Measurements from ENCODE around the gene MARCHF3.

MARCHF3 gene

DNA sequence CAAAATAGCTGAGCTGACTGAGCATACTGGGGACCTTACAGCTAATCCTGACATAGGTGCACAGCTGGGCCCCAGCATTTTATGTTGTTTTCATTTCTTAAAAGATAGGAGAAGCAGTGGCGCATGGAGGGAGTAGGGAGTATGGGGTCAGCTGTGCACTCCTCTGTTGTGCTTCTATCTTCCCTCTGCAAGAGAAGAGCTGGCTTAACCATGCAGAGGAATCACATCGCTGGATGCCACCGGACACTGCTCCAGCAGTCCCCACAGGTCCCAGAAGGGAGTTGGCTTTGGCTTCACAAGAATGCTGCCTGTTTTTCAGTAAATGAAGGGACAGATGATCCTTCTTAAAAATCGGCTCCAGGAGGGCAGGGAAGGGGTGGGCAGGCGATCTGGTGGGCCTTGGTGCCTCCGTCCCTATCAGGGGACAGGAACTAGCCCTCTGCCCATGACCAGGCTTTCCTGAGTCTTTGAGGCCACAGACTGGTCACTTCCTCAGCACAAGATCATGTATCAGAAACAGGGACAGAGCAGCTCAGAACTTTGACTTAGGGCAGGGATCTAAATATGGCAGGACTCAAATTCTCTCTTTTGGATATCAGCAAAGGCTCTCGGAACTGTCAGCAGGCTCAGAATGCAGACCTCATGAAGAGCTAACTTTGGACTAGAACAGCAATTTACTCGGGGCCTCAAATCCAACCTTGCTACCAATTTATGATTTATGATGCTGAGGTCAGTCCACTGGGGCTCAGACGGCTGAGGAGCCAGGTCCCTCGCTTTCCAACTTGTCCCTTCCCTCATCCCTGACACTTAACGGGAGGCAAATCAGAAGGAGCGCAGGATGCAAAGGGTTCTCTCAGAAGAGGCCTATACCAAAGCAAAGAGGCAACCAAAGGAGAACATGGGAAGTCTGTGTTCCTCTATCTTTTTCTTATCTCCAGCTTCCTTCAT is 47.2 kb downstream of the MARCHF3 start:
- no peak for DNase-seq (ENCODE audit: low read depth)

DNA sequence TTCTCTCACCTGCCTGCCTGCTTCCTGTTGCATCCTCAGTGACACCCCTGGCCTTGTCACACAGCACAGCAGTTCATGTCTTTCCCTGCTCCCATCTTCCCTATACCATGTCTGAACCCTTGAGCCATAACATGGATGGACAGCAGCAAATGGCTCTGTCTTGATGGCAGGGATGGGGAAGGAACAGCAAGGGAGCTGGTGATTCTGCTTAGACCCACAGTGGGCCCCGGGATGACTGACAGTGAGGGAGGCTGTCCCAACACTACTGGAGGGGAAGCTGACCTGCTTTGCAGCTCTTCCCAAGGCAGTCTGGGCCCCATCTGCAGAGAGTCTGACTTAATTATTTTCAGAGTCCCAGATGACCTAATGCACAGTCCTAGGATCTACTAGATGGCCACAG is 48.2 kb downstream of the MARCHF3 start:
- no peak for DNase-seq (ENCODE audit: low read depth)

DNA sequence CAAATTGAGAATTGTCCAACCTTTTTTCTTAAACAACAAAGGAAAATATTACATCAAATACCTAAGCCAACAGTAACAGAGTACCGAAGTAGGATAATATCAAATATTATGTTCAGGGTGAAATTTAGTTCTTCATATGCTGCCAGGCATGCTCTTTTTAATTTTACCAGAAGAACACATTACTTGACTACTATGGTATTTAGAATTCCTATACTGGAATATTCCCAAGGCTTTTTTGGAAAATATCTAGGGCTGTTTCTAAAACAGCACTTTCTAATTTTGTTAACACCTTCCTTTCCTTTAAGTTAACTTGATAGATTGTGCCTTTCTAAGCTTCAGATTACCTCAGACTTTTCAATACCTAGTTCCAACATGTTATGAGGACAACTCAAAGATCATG is 48.7 kb downstream of the MARCHF3 start:
- no peak for DNase-seq (ENCODE audit: low read depth)

DNA sequence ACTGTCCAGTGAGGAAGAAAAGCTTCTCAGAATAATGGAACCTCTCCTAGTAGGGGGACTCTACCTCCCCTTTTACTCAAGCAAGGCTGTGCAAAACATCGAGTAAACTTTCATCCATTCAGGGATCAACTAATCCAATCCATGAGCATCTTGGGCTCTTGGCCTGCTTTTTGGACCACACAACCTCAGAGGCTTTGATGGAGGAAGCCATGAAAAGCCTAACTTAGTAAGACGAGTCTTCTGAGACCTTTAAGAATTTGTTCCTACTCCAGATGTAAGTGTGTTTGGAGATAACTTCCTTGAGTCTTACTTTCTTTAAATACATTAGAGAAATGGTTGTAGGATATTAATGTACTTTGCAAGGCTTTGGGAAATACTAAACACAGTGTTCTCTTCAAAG is 49.1 kb downstream of the MARCHF3 start:
- no peak for DNase-seq (ENCODE audit: low read depth)

DNA sequence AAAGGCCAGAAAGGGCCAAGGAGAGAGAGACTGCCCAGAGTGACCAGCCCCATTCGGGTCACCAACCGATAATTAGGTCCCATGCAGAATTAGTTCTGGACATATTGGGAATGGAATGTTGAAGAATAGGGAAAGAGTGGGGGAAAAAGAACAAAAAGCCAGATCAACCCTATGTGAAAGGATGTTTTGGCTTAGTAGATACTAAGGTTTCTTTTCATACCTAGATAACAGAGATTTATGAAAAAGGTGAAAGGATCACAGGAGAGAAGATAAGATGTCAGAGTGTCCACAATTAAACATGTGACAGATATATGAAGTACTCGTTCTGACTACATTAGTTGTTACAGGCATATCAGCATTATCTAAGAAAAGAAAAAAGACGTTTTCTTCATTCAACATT is 52.1 kb downstream of the MARCHF3 start:
- DNase-seq (ENCODE audit: low read depth), result no peak

DNA sequence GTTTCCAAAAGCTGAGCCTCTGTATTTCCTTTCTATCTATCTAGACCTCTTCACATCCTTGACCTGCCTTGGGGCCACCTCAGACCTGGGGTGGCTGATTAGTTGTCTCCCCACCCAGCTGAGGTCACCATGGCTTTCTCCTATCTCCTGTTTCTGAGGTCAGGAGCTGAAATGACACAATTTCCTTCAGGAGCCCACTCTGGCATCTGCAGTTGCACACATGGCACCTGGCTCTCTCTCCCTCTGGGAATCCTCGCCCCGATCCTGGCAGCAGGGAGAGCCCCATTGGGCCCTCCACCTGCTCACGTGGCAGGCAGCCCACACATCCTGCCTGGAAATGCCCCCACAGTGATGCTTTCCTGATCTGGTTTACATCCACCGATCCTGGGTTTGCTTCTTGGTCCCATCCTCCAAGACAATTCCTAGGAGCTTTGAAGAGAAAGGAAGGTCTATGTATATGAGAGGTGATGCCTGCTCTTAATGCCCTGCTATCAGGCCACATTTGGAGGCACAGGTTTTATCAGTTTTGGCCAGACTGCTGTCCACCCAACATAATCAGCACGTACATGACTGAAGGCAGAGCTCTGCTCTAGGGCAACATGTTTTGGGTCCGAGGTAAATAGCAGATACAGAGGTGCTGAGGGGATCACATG is 53.7 kb downstream of the MARCHF3 start:
- DNase-seq (ENCODE audit: low read depth), result no peak

DNA sequence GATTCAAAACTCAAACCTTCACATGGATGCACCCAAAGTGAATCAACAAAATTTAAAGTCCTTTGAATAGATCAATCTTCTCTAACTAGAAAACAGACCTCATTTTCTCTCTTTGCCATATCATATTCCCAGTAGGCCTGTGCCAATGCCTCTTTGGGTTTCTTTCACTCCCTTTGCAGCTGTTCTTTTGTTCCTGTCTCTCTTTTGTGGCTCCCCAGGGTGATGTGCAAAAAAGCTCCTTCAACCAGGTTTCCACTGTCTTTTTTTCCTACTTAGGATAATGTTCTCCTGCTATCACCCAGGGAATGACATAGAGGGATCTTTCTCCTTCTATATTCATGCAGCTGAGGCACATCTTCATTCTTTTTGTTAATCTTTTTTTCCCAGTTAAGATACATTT is 54.6 kb downstream of the MARCHF3 start:
- no peak for DNase-seq (ENCODE audit: low read depth)

DNA sequence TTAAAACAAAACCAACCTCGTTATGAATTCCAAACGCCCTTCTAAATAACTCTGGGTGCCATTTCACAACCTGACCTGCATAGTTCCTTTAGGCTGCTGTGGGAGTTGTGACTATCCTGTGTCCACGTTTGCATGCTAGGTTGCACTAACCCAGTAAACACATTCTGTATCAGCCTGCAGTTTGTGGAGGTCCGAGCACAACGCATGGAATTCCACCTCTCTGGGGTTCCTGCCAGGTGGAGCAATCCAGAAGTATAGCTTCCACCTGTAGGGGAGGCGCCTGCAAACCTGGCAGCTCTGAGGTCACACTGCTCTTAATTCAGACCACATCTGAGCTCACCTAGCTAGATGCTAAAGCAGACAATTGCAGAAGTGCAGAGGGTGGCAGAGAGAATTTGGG is 57.2 kb downstream of the MARCHF3 start:
- DNase-seq (ENCODE audit: low read depth), result no peak

DNA sequence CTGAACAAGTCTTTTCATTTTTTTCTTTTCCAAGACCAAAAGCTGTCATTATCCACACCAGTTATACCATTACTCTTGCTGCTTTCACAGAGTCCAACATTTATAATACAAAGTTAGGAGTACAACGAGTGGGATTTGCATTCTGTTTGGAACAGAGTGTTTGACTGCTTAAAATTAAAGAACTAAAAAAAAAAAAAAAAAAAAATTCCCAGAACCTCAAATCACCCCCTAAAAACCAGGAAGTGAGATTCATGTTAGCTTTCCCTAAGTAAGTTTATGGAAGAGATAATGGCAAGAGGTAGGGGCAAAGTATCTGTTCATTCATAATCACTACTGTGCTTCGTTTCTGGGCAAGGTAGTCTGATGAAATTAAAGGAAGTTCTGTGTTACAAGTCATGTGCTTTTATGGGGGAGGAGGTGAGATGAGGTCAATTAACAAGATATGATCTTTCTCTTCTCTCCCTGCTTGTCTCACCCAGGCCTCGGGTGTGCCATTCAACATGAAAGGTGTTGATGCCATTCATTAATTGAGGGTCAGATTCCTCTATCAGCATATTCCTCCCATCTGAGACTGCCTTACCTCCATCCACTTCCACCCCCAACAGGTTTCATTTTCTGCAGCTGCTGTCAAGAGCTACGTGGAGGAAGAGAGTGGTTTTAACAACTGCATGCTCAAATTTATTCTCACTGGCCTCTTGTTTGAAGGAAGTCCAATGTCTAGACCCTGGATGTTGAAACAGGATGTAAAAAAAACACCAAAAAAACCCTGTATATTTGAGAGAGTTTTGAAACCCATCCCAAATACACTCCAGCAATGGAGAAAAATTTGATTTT is 58.1 kb downstream of the MARCHF3 start:
- no peak for DNase-seq (ENCODE audit: low read depth)

DNA sequence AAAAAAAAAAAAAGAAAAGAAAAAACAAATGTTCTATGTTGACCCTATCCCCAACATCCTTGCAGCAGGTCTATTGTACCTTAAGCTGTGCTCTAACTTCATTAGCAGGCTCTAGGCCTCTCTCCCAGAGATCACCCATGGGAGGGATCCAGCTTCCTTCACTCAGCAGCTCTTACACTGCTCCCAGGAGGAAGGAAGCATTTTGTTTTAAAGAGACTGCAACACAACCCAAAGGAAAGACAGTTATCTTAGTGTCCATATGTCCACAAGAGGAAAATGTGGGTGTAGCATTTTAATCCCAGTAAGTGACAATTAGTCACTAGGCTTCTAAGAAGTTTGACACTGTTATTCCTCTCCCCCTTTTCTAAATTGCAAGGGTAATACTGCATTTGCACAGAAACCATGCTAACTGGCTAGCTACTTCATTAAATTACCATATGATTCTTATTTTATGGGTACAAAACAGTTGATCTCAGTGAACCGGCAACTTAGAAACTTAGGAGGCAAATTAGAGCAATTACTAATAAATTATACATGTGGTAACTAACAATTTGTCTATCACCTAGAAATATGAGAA is 58.8 kb downstream of the MARCHF3 start:
- no peak for DNase-seq (ENCODE audit: low read depth)

DNA sequence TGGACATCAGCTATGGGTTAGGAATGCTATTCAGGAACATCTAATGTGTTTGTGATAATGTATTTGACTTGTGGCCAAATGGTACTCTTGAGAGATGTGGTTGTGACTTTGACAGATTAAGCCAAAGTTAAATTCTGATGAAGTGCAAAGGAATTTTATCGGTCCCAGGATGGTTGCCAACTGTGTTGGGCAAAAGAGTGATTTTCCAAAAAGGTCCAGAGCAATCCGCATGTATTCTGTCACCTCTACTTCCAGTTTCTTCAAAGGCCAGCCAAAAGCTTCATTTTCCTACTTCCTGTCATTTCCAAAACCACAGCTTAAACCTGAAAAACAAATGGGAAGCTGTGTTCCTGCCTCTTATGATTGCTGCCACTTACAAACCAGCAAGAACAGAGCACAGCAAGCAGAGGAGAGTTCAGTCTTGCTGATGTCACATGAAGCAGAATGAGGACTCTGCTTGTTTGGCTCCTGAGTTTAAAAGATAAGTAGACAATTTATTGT is 59.8 kb downstream of the MARCHF3 start:
- DNase-seq (ENCODE audit: low read depth), result peak; percentile 76

DNA sequence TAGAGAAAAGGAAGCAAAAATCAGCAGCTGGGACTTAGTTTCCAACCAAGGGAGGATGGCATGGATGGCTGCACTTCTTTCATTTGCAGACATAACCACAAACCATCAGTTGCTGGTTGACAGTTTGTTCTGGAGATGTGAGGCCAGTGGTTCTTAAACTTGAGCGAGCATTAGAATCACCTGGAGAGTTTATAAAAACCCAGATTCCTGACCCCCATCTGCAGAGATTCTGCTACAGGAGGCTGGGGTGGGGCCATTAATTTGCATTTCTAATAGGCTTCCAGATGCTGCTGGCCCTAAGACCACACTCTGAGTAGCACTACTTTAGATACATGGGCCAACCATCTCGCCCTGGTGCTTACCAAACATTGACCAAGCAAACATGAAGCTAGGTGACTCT is 60.8 kb downstream of the MARCHF3 start:
- no peak for DNase-seq (ENCODE audit: low read depth)

DNA sequence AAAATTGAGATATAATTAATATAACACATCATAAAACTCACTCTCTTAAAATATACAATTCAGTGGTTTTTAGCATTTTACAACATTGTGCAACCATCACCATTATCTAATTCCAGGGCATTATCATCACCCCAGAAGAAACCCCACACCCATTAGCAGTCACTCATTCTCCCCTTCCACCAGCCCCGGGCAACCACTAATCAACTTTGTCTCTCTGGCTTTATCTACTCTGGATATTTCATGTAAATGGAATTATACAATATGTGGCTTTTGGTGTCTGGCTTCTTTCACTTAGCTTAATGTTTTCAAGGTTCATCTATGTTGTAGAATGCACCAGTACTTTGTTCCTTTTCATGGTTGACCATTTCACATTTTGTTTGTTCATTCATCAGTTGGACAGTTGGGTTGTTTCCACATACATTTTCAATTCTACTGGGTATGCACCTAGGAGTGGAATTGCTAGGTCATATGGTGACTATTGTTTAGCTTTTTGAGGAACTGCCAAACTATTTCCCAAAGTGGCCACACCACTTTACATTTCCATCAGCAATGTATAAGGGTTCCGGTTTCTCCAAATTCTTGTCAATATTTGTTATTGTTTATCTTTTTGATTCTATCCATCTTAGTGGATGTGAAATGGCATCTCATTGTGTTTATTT is 62.4 kb downstream of the MARCHF3 start:
- DNase-seq (ENCODE audit: low read depth), result no peak

DNA sequence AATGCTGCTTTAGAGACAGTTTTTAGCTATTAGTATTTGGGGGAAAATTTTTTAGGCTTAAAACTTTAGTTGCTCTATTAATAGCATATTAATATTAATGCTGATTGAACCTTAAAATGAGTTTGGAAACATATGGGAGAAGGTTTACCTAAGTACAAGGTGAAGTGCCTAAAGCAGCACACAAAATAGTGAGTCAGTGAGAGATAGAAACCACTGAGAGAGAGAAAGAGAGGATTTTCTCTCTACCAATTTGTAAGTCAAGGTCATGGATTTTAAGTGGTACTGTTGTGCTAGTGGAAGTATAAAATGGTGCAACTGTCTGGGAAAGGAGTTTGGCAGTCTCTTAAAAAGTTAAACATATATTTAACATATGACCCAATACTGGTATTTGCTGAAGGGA is 64.9 kb downstream of the MARCHF3 start:
- DNase-seq (ENCODE audit: low read depth), result no peak

DNA sequence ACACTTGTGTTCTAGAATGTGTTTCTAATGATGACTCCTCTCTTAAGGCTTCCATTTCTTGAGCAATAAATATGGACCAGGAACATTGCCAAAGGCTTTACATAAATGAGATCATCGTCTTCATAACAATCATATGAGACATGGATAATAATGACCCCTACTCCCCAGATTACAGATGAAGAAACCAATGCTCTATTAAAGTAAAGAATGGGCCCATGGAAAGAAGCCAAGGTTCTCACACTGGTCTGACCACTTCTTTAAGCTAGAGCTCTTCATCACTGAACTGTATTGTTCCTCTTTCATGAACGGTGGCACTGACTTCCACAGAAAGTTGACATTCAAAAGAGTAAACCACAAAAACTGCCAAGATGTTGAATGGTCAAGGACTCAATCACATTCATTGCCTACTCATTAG is 65.3 kb downstream of the MARCHF3 start:
- DNase-seq (ENCODE audit: low read depth), result peak; percentile 57

DNA sequence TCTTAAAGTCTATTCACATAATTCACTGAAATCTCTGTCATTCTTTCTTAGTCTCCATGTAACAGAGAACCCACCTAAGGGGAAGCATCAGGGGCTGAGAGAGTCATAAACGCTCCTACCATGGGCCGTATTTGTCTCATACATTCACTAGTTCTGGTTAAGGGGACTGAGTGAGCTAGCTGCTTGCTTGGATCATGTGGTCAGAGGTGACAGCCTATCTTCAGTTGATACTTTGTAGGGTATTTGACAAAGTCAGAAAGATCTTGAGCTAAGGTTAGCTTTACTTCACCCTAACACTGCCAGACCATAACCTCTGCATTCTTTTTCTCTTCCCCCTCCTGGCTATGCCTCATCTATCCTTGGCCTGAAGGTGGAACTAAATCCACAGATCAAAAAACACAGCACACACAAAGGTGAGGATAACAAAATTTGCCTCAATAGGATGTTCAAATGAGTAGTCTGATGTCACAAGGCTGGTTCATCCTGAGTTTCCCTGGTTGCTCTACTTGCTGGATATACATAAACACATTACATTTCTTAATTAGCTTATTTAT is 66.5 kb downstream of the MARCHF3 start:
- DNase-seq (ENCODE audit: low read depth), result no peak

DNA sequence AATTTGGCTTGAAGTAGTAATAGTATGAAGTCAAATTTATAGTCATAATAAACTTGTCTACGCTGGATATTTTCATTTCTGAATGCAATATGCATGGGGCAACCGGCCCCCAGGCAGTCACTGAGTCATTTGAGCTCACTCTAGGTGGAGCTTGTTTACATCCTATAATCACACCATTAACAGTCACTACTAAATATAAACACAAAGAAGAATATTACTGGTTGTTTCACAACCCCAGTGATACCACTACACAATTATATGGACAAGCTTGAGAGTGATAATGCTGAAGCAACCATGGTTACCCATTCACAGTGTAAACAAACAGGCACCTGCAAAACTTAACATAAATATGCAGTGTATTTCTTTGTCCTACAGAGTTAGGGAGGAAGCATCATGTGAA is 68.7 kb downstream of the MARCHF3 start:
- DNase-seq (ENCODE audit: low read depth), result no peak

DNA sequence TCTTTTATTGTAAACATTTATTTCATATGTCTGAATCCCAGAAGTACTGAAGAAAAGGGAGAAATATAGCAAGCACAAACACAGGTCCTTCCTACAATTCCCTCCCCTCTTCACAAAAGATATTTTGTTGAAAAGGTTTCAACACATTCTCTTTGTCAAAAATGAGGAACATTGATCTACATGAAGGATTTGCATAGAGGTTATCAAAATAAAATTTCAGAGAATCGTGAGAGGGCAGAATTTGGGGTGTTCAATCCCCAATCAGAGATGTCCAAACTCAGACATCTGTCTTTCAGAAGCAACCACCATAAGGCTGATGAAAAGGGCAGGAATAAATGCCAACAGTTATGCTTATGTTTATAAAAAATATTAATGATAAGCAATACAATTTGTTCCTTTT is 69.2 kb downstream of the MARCHF3 start:
- no peak for DNase-seq (ENCODE audit: low read depth)

DNA sequence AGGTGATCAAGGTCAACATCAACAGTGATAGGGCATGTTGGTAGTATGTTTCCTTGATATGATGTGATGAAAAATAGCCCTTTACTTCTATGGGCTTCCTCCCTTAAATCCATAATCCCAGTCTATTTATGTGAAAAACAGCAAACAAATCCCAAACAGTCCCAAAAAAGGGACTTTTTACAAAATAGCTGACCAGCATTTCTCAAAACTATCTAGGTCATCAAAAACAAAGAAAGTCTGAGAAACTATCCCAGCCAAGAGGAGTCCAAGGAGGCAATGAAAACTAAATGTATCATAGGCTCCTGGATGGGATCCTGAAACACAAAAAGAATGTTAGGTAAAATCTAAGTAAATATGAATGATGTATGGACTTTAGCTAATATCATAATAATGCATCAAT is 71.2 kb downstream of the MARCHF3 start:
- DNase-seq (ENCODE audit: low read depth), result no peak

DNA sequence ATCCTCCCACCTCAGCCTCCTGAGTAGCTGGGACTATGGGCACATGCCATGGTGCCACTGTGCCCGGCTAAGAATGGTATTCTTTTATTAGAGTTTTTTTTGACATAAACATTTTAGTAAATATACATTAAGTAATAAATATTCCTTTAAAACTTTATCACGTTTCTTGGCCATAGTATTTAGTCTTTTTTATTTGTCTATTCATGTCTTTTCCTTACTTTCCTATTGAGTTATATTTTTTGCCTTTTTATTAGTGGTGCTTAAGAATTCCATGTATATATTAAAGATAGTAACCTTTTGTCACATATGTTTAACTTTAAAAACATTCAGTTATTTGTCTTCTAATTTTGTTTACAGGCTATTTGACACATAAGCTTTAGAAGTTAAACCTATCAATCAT is 73.4 kb downstream of the MARCHF3 start:
- DNase-seq (ENCODE audit: low read depth), result no peak

DNA sequence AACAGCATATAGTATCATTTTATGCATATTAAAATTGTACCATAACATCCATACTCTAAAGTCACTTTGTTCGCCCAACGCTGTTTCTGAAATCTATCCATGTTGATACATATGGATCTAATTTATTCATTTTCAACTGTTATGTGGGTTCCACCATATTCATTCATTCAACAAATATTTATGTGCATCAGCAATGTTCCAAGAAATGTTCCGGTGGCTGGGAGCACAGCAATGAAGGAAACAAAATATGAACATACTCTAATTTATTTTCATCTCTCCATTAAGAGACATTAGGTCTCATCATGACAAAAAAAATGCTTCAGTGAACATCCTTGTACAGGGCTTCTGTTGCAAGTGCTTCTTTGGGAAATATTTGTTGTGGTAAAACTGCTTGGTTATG is 75.4 kb downstream of the MARCHF3 start:
- no peak for DNase-seq (ENCODE audit: low read depth)
